Raji (cell line): ENCODE results near the gene HMCN1.

ENCODE experiments used
- POLR2A ChIP-seq: IDR thresholded peaks from 2 replicates; pipeline ENCODE4 v1.6.1; 2011; ENCODE audit warnings: low read depth, low read length, control low read depth; ENCODE audit not compliant: insufficient read depth

Gene HMCN1

DNA sequence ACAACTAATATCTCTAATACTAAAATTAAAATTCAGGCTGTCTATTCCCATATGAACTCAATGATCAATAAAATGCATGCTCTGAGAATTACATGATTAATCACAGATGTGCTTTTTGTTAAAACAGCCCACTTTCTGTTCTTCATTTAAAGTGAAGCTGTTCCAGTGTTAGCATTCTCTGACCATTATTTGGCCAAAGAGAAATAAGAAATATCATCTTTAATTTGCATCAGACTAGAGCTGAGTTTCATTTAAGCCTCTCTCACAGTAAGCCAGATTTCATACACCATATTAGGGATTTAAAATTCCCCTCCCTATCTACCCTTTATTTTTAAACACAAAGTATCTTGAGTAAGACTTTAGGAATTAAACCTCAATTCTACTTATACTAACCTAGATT is 379.3 kb downstream of the HMCN1 start:
- TF ChIP-seq POLR2A = no peak

DNA sequence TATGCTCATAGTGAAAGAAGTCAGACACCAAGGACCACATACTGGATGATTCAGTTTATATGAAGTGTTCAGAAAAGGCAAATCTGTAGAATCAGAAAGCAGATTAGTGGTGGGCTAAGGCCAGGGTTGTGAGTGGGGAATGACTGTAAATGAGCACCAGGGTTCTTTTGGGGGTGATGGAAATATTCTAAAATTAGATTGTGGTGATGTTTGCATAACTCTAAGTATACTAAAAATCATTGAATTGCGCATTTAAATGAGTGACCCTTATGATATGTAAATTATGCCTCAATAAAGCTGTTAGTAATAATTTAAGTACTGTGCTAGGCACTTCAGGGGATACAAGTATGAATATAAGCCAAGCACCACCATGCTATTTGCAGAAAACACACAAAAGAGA is 384.5 kb downstream of the HMCN1 start:
- TF ChIP-seq POLR2A = no peak

GRCh38 chr1:186122837-186123236 is 388.6 kb downstream of the HMCN1 start:
- no peak for TF ChIP-seq POLR2A

DNA sequence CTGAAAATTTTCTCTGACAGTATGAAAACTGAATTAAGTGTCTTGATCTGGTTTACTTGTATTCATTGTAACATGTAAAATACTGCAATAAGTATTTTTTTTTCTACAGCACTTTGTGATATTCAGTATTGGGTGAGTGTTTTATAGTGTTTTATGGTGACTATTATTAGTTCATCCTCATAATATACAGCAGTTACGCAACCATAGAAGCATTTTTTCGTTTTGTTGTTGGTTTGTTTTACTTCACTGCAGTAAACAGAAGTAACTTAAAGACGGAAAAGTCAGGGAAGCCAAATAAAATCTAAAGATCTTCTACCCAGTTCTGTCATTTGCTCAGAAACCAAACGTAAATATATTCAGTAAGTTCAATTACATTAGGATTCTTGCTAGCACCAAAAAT is 390.8 kb downstream of the HMCN1 start:
- TF ChIP-seq POLR2A = no peak

DNA sequence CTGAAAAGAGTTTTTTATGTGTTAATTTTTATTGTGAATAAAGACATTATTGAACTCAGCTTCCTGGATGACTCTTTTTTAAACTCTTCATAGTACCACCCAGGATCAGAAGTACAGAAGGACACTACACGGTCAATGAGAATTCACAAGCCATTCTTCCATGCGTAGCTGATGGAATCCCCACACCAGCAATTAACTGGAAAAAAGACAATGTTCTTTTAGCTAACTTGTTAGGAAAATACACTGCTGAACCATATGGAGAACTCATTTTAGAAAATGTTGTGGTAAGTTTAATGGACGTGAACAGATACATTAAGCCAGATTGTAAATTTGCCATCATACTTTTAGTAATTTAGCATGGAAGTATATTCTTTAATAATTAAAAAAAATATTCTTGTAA is 391.3 kb downstream of the HMCN1 start:
- no peak for TF ChIP-seq POLR2A

GRCh38 chr1:186129758-186130157 is 395.6 kb downstream of the HMCN1 start:
- no peak for TF ChIP-seq POLR2A

DNA sequence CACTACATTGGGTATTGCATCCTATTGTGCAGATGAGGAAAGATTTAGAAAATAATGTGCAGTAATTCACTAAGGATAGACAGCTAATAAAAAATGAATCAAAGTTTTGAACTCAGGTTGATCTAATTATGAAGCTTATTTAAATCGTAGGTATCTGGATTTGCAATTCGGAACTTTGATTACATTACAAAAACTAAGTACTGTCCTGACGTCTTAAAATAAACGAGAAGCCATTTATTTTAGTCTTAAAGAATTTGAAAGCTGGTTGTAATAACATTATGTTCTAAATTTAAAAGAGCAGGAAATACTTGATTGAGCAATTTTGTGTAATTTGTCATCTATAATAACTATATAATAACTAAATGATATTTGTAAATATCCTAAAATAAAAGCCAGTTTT is 404.9 kb downstream of the HMCN1 start:
- no peak for TF ChIP-seq POLR2A

DNA sequence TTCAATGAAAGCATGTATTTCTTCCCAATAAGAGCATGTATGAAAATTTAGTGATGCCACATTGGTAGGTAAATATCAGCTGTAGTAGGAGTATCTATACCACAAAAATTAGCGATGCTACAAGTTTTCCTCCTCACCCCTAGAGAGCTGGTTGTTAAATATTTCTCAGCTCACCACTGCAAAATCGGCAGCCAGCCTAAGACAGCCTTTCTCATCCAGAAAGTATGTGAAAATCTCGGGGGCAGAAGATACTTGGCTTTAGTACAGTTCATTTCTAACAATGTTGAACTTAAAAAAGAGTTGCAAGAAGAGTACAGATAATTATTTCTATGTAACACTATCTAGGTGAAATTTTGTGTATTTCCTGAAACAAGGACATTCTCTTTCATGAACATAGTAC is 405.5 kb downstream of the HMCN1 start:
- no peak for TF ChIP-seq POLR2A

DNA sequence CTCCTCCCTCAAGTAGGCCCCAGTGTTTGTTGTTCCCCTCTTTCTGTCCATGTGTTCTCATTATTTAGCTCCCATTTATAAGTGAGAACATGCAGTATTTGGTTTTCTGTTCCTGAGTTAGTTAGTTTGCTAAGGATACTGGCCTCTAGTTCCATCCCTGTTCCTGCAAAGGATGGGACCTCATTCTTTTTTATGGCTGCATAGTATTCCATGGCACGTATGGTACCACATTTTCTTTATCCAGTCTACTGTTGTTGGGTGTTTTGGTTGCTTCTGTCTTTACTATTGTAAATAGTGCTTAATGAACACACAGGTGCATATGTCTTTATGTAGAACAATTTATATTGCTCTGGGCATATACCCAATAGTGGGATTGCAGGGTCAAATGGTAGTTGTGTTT is 408.0 kb downstream of the HMCN1 start:
- TF ChIP-seq POLR2A = no peak

GRCh38 chr1:186142916-186143315 is 408.7 kb downstream of the HMCN1 start:
- no peak for TF ChIP-seq POLR2A

- TF ChIP-seq POLR2A = no peak
Observed at GRCh38 chr1:186143481-186143880, 409.3 kb downstream of the HMCN1 start.

GRCh38 chr1:186144505-186144904 is 410.3 kb downstream of the HMCN1 start:
- no peak for TF ChIP-seq POLR2A

DNA sequence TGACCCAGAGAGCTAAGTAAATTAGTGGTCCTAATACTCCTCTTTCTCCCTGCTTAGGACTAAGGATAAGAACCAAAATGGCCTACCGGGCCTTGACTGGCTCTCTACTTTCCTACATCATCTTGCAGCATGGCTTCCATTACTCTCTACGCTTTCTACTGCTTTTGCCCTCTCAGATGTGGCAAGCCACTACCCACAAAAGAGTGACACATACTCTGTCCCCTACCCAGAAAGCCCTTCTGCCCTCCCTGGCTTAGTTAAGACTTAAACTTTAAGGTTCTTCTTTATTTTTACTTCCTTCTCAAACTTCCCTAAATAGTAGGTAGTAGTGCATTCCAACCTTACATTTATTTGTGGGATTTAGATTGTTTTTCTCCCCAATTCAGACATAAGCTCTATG is 412.8 kb downstream of the HMCN1 start:
- TF ChIP-seq POLR2A = no peak

- TF ChIP-seq POLR2A = no peak
Observed at GRCh38 chr1:186149591-186149990, 415.4 kb downstream of the HMCN1 start.

GRCh38 chr1:186152227-186152619 is 418.0 kb downstream of the HMCN1 start:
- no peak for TF ChIP-seq POLR2A

- no peak for TF ChIP-seq POLR2A
Observed at GRCh38 chr1:186152620-186153239, 418.5 kb downstream of the HMCN1 start.

DNA sequence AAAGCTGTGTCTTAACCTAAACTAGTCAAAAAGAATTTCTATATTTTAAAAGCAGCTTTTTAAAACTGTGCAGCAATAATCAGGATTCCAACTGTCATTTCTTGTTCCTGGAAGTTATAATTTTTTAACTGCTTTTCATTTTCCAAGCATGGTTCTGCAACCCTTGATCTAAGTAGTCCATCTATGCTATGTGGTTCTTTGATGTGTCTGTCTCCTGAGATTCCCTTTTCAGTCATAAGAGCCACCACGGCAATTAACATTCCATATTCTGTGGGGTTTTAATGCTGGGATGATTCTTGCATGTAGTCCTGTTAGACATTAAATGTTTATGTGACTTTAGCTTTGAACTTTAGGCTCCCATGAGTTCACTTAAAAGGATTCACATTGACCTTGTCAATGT is 420.5 kb downstream of the HMCN1 start:
- TF ChIP-seq POLR2A = no peak
